HT-29 (cell line): Measurements from ENCODE around the gene TBC1D21. TPM values are rescaled to one million over a fixed set of nuclear protein-coding genes. Genes with fewer than 3 reads are reported as not detected.
"Not testable (repeated sequence)": the region's sequence is repeated elsewhere in the genome, so short reads cannot be mapped to it uniquely, and the experiment has no call there.

Experiments
- DNase-seq: peaks from one replicate; pipeline ENCODE4 v3.0.0-alpha.2; 2015; ENCODE audit warnings: low spot score
- total RNA-seq: library from RNA; depleted of rRNA; stranded (reverse); fragments of >200 nt; shearing (Covaris generic); gene quantifications from 2 replicates; pipeline ENCODE4 v1.2.3, GENCODE V29; 2014; rRNA removed

The TBC1D21 gene
- total RNA-seq, 1 experiment from 2014 or later, result not detected

DNA sequence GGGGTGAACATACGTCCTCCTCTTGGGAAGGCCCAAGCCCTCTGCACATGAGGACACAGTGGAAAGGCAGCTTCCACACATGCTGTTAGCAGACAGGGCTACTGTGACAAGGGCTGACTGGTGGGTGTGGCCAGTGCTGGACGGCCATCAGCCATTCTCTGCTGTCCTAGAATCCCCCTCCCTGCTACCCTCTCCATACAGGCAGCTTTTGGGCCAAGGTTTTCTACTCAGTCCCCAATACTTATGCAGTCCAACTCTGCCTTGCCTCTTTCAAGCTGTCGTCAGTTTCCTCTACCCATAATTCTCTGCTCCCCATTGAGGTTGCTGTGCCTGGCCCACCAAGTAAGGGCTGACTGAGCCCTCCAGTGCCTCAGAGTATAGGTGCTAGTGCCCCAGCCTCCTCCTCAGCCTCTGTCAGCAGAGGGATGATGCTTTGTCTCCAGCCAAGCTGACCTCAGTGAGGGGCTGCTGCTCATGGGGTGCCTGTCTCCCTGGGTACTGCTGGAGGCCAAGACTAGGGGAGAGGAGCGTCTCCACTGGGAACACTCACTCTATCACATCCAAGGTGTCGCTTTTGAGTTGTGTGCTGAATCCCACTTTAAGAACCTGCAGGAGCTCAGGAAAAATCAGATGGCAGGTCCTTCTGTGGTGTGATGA is 55.7 kb downstream of the TBC1D21 start:
- no peak for DNase-seq

DNA sequence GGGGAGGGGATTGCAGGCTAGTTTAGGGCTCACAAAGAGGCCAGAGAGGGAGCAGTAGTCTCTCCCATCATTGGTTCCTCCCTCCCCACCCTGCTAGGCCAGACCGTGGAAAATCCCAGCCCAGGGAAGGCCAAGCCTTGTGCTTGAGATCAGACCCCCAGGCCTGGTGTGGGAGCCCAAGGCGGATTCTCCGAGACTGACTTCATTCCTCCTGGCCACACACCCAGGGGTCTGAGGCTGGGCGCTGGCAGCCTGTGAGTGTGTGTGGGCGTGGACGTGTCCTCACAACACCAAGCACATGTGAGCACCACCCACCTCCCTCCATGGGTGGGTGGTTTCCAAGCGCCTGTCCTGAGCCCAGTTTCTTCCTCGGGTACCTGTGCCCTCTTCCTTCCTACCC is 57.0 kb downstream of the TBC1D21 start:
- no peak for DNase-seq

DNA sequence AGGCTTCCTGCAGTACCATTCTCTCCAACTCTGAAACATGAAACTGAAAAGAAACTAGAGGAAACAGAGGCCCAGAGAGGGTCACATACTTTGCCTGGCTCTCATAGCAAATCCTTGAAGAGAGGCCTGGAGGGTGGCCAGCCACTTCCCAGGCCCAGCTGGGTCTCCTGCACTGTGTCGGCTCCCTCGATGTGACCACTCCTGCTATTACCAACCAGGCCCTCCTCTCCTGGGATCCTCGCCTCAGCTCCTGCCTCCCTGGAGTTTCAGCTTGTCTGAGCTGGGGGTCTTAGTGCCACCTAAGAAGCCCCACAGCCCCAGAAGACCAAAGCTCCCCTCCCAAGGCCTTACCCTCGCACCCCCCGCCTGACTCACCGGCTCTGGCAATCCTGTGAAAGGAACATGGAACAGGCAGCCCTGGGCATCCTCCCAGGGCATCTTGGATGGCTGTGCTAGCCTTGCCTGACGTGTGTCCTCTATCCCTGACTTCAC is 57.5 kb downstream of the TBC1D21 start:
- DNase-seq, result no peak

DNA sequence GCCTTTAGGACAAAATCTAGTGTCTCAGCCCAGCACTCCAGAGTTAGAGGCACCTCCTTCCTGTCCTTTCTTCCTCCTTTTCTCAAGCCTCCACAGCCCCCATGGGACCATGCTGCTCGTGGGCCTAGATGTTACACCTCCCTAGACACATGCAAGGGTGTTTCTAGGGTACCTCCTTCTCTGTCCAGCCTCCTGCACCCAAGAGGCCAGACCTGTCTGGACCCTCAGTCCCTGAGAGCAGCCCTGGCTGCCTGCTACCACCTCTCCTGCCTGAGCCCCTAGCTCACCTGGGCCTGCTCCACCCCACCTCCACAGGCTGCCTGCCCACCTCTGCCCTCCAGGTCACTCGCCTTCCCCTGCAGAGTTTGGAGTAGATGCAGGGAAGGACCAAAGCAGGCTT is 58.1 kb downstream of the TBC1D21 start:
- DNase-seq, result no peak

DNA sequence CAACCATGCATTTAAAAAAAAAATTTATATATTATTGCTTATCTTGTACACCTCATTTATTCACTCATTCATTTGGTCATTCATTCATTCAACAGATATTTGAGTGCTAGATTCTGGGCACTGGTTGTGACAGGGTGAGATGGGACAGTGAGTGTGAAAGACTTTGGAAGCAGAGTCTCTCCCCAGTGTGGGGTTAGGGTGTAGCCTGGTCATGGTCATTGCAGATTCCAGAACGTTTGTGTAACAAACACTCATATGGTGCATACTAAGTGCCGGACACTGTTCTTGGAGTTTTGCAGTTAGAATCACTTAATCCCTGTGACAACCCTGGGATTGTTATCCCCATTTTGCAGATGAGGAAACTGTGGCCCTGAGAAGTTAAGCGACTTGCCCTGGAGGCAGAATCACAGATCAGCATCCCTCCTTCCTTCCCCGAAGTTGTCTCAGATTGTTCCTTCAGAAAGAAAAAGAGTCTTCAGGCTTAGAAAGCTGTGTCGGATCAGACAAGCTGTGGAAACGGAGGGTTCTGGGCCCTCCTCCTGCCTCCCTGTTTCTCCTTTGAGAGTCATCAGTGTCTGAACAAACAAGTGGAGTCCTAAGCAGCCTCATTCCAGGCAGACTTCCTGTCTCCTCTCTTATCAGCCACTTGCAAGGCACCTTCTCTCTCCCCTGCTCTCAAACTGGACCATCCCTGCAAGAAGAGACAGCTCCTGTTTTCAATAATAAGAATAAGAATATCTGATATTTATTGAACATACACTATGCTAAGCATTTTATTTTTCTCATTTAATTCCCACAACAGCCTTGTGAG is 59.2 kb downstream of the TBC1D21 start:
- no peak for DNase-seq

DNA sequence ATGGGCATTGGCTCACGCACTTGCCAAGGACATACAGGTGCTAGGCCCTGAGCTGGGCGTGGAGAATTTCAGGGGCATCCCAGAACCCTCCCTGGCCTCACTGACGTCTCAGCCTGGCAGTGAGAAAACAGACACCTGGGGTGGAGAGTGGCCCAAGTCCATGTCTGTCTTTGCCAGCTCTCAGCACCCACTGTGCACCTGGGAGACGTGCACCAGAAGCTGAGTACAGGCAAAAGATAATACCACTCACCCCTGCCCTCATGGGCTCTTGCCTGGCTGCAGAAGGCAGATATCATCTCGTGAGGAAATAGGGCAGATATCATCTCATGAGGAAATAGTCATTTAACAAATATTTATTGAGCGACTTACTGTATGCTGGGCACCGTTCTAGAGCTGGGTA is 60.9 kb downstream of the TBC1D21 start:
- DNase-seq, result peak; percentile 66

DNA sequence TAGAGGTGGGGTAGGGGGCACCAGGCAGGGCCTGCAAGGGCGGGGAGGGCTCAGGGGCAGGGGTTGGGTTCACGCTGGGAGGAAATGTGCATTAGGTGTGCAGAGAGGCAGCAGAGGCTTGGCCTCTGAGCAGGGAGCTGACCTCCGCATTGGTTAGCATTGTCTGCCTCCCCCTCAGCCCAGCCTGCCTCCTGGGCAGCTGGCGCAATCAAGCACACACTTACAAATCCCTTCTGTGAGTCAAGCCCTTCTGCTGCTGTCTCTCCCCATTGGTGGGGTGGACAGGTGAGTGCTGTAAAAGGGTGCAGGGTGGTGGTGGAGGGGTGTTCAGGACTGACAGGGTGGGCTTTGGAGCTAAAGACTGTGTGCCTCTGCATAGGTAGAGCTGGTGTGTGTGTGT is 62.2 kb downstream of the TBC1D21 start:
- DNase-seq, result no peak

DNA sequence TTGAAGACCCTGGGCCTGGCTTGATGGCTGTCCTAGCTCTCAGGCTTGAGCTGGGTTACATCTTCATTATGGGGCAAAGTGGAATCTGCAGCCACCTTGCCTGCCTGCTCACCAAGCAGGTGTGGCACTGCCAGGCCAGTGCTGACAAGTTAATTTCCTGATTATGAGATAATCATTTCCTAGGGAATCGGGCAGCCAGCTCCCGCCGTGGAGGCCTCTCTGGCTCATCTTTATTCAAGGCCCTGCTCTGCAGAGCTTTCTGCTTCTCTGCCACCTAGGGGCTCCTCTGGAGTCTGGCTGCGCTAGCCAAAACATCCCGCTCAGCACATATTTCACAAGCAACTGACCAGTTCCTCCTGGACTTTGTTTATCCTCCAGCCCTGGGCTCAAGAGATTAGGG is 62.8 kb downstream of the TBC1D21 start:
- peak; percentile 66 for DNase-seq

DNA sequence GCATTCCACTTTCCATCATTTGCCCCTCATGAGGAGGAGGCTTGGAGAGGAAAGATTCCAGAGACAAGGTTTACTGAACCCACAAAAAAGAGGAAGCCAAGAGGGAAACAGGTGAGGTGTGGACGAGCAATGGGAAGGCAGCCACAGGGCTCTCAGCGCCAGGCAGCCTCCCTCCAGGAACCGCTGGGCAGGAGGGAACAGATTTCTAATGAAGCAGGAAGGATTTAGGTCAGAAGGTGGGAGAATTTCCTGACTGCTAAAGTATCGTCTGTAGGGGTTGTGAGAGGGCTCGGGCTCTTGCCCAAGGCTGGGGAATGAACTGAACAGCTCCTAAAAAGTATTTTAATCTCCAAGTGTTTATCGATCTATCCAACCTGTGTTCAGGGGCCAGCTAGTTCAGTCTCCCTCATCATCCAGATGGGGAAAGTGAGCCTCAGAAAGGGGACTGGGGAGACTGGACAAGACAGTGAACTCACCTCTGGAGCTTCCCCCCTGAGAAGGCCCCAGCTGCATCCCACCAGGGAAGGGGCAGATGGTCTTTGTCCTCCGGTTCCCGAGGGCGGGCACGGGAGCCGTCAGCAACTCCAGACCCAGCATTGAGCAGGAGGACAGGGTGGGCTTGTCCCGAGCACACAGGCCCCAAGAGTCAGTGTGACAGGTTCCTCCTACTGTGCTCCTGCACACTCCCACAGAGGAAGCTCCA is 63.4 kb downstream of the TBC1D21 start:
- DNase-seq, result peak; percentile 37

DNA sequence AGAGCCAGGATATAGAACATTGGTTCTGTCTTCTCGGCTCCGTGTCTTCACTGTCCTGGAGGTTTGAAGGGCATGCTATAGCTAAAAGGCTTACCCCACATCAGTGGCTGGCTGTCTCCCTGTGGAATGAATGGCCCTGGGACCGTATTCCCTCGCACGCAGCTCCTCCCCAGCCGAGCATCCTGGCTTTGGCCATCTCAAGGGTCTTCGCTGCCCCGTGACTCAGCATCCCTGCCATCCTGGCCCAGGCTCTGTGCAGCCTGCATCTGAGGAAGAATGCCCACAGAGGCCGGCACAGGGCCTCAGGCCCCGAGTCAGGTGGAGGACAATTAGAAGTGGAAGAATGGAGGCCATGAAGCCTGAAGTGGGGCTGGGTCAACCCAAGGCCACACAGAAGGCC is 63.9 kb downstream of the TBC1D21 start:
- no peak for DNase-seq

DNA sequence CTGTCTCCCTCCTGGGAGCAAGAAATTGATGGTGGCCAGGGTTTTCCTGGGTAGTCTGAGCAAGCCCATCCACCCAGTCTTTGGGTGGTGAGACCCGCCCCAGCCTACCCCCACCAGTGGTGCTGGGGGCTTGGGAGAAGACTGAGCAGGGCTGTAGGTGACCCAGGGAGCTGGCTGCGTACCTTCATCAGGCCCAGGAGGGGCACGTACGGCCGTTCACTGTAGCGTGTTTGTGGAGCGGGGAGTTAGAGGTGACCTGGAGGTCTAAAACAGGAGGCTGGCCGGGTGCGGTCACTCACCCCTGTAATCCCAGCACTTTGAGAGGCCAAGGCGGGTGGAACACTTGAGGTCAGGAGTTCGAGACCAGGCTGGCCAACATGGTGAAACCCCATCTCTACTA is 64.4 kb downstream of the TBC1D21 start:
- DNase-seq, result no peak

DNA sequence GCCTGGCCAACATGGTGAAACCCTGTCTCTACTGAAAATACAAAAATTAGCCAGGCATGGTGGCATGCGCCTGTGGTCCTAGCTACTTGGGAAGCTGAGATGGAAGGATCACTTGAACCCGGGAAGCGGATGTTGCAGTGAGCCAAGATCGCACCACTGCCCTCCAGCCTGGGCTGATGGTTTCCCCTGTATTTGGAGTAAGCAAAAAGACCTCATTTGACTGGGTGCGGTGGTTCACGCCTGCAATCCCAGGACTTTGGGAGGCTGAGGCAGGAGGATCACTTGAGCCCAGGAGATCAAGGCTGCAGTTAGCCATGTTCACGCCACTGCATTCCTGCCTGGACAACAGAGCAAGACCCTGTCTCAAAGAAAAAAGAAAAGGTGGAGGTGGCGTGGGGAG is 65.2 kb downstream of the TBC1D21 start:
- not testable (repeated sequence) for DNase-seq

Other genes starting within 250 kb of the TBC1D21 start
- gene NPTN, start 240.2 kb upstream of the TBC1D21 start, total RNA-seq, result 108 and 110 TPM in 2 replicates
- gene CD276, start 189.2 kb upstream of the TBC1D21 start, total RNA-seq, result 70.6 and 84.1 TPM in 2 replicates
- not detected in 2 replicates for gene INSYN1, start 120.2 kb upstream of the TBC1D21 start, total RNA-seq
- gene LOXL1, start 52.9 kb downstream of the TBC1D21 start, total RNA-seq, result 20.0 and 26.1 TPM in 2 replicates
- gene STOML1, start 118.7 kb downstream of the TBC1D21 start, total RNA-seq, result 13.3 and 23.5 TPM in 2 replicates
- gene PML, start 121.2 kb downstream of the TBC1D21 start, total RNA-seq, result 36.9 and 47.2 TPM in 2 replicates
- gene GOLGA6A, start 209.0 kb downstream of the TBC1D21 start, total RNA-seq, result not detected in 2 replicates